Measurements from ENCODE around the gene ASPSCR1. TPM values are rescaled to one million over a fixed set of nuclear protein-coding genes. Genes with fewer than 3 reads are reported as not detected.
A peak's percentile ranks its signal among the peaks of the same experiment; 100 is the strongest.

ASPSCR1 gene
- total and polyA plus RNA-seq, 2 of the 13 experiments (the other 11 are each of a cell fraction or from before 2014, with no cell fraction given), result 274 to 314 TPM

GRCh38 chr17:82021107-82021899, 43.9 kb downstream of the ASPSCR1 start (continued):
- peak; percentile 74 for TF ChIP-seq UBTF (CRISPR knock-in tag; IDR thresholded peaks at IDR 0.05)
- TF ChIP-seq ZNF530 (CRISPR knock-in tag; IDR thresholded peaks at IDR 0.05; ENCODE audit: low read depth), result 0 out of 2 replicates have a peak, but pooled peaks have one; percentile 19
- TF ChIP-seq RNF219 (CRISPR knock-in tag; IDR thresholded peaks at IDR 0.05), result peak; percentile 1; the same call in 1 of the 2 replicates
- TF ChIP-seq ZNF589 (CRISPR knock-in tag; conservative IDR thresholded peaks at IDR 0.05), result peak; percentile 24; the same call in 1 of the 2 replicates
- TF ChIP-seq ARNT2 (CRISPR knock-in tag; IDR thresholded peaks at IDR 0.05; ENCODE audit: low read depth), result peak; percentile 79; the same call in 1 of the 2 replicates
- no peak for TF ChIP-seq ZNF747 (CRISPR knock-in tag; IDR thresholded peaks at IDR 0.05; ENCODE audit: borderline replicate concordance)
- TF ChIP-seq SRF (IDR thresholded peaks at IDR 0.05; ENCODE audit: low read depth, low read length), result no peak
- peak; percentile 74; the same call in 1 of the 2 replicates for TF ChIP-seq ZNF772 (CRISPR knock-in tag; IDR thresholded peaks at IDR 0.05)
- TF ChIP-seq GATAD2A (CRISPR knock-in tag; IDR thresholded peaks at IDR 0.05), result peak; percentile 84
- peak; percentile 28; the same call in 1 of the 2 replicates for TF ChIP-seq MTF2 (CRISPR knock-in tag; IDR thresholded peaks at IDR 0.05; ENCODE audit: borderline replicate concordance)
- peak; percentile 23; the same call in 1 of the 2 replicates for TF ChIP-seq ZNF597 (CRISPR knock-in tag; IDR thresholded peaks at IDR 0.05)
- TF ChIP-seq MED13 (CRISPR knock-in tag; IDR thresholded peaks at IDR 0.05), result no peak; the same call in none of the 2 replicates
- TF ChIP-seq EEA1 (CRISPR knock-in tag; IDR thresholded peaks at IDR 0.05; ENCODE audit: borderline replicate concordance), result 0 out of 2 replicates have a peak, but pooled peaks have one; percentile 58
- peak; percentile 79 for TF ChIP-seq ZNF687 (CRISPR knock-in tag; IDR thresholded peaks at IDR 0.05)
- TF ChIP-seq ZBTB14 (CRISPR knock-in tag; IDR thresholded peaks at IDR 0.05), result peak; percentile 65; the same call in 1 of the 2 replicates
- TF ChIP-seq ZNF749 (CRISPR knock-in tag; IDR thresholded peaks at IDR 0.05; ENCODE audit: borderline replicate concordance), result 0 out of 2 replicates have a peak, but pooled peaks have one; percentile 59
- TF ChIP-seq IRF2 (CRISPR knock-in tag; IDR thresholded peaks at IDR 0.05), result peak; percentile 85
